Endothelial cell of umbilical vein (primary cell): Measurements from ENCODE around the gene PRUNE2.

ENCODE experiments used
- EZH2 ChIP-seq: IDR thresholded peaks from 2 replicates; pipeline ENCODE4 v1.6.1; 2012; ENCODE audit warnings: borderline replicate concordance, low read depth, mild to moderate bottlenecking, moderate library complexity, low read length, inconsistent platforms; ENCODE audit not compliant: severe bottlenecking
- FOS ChIP-seq: IDR thresholded peaks from 2 replicates; pipeline ENCODE4 v1.6.1; 2011; ENCODE audit warnings: mild to moderate bottlenecking, low read length, moderate library complexity, borderline replicate concordance; ENCODE audit not compliant: insufficient read depth
- GATA2 ChIP-seq: IDR thresholded peaks from 2 replicates; pipeline ENCODE4 v1.7.0; 2011; ENCODE audit warnings: low read depth, mild to moderate bottlenecking, moderate library complexity, mixed read lengths, low read length; ENCODE audit not compliant: insufficient read length, insufficient read depth
- JUN ChIP-seq: IDR thresholded peaks from 2 replicates; pipeline ENCODE4 v1.6.1; 2011; ENCODE audit warnings: borderline replicate concordance, low read depth; ENCODE audit not compliant: insufficient read length, insufficient read depth
- MYC ChIP-seq: IDR thresholded peaks from one replicate; pipeline ENCODE4 v1.6.1; 2011; ENCODE audit warnings: mild to moderate bottlenecking, low read depth, low read length
- POLR2A ChIP-seq: IDR thresholded peaks from 2 replicates; pipeline ENCODE4 v1.6.1; 2012; ENCODE audit warnings: low read depth, mild to moderate bottlenecking, control low read depth, low read length
- POLR2AphosphoS5 ChIP-seq: IDR thresholded peaks from 2 replicates; pipeline ENCODE4 v1.6.1; 2012; ENCODE audit warnings: low read depth, mild to moderate bottlenecking, control low read depth, low read length, moderate library complexity; ENCODE audit not compliant: insufficient read depth
- TF ChIP-seq, protein P1 (sequence below), 2 donors: IDR thresholded peaks; 1 replicate in 1 of 2; 2 replicates in 1 of 2; pipeline ENCODE4 v1.5.1; 2011; ENCODE audit warnings: low read length in 2 of 2, mild to moderate bottlenecking in 2 of 2, moderate library complexity in 2 of 2, control low read depth in 1 of 2, inconsistent platforms in 1 of 2, low read depth in 1 of 2; ENCODE audit not compliant: insufficient read depth in 1 of 2; ENCODE audit errors: extremely low read depth in 1 of 2
- TF ChIP-seq, protein P2 (sequence below): IDR thresholded peaks from 2 replicates; pipeline ENCODE4 v1.6.1; 2011; ENCODE audit not compliant: insufficient read depth, insufficient read length

DNA sequence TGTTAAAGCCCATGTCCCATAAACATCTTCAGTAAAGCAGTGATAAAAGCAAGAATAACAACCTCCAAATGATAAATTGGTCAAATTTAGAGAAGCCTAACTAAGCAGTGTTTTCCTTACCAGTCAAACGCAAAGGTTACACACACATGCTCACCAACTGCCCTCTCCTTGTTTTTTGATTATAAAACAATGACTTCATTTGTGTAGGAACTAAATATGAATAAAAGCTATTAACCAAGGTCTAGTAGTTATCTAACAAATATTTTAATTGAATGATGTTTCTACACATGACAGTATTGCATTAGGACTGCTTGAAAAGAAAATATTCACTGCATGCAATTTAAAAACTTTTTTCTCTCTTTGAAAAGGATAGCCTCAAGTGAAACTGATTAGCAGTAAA lies 105.0 kb downstream of the PRUNE2 start:
- TF ChIP-seq, protein P1, sequence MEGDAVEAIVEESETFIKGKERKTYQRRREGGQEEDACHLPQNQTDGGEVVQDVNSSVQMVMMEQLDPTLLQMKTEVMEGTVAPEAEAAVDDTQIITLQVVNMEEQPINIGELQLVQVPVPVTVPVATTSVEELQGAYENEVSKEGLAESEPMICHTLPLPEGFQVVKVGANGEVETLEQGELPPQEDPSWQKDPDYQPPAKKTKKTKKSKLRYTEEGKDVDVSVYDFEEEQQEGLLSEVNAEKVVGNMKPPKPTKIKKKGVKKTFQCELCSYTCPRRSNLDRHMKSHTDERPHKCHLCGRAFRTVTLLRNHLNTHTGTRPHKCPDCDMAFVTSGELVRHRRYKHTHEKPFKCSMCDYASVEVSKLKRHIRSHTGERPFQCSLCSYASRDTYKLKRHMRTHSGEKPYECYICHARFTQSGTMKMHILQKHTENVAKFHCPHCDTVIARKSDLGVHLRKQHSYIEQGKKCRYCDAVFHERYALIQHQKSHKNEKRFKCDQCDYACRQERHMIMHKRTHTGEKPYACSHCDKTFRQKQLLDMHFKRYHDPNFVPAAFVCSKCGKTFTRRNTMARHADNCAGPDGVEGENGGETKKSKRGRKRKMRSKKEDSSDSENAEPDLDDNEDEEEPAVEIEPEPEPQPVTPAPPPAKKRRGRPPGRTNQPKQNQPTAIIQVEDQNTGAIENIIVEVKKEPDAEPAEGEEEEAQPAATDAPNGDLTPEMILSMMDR (IDR thresholded peaks at IDR 0.05; ENCODE audit: extremely low read depth in 1 of 2, insufficient read depth in 1 of 2, low read depth in 1 of 2, low read length in 2 of 2), result no peak
- TF ChIP-seq, protein P2, sequence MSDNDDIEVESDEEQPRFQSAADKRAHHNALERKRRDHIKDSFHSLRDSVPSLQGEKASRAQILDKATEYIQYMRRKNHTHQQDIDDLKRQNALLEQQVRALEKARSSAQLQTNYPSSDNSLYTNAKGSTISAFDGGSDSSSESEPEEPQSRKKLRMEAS, result no peak
- TF ChIP-seq FOS, result no peak
- no peak for TF ChIP-seq POLR2A
- no peak for TF ChIP-seq EZH2
- no peak for TF ChIP-seq MYC
- TF ChIP-seq JUN, result no peak
- TF ChIP-seq GATA2, result no peak
- TF ChIP-seq POLR2AphosphoS5, result no peak
